Left lung (tissue), 10 donors: ENCODE data around the gene ZDHHC17. TPM values are rescaled to one million over a fixed set of nuclear protein-coding genes. Genes with fewer than 3 reads are reported as not detected.

Experiments used
- ATAC-seq: fragments of 200-7000 bp; cut with Tn5 transposase; one replicate; pipeline ENCODE4 v1.9.1; 2020; ENCODE audit warnings: moderate library complexity
- DNase-seq, 4 donors: peaks; one replicate each; pipeline ENCODE4 v3.0.0-alpha.2; 2013 to 2020
- H3K27ac ChIP-seq, 2 donors: fragments of 200-600 bp; sonication (generic) in 1 of 2; one replicate each; pipeline versions ENCODE4 v1.5.0 to v1.8.0; 2020 to 2021
- H3K27me3 ChIP-seq, 2 donors: fragments of 200-600 bp; sonication (generic) in 1 of 2; one replicate each; pipeline versions ENCODE4 v1.5.0 to v1.8.0; 2020 to 2021
- H3K36me3 ChIP-seq, 2 donors: fragments of 200-600 bp; sonication (generic) in 1 of 2; one replicate each; pipeline versions ENCODE4 v1.5.0 to v1.8.0; 2020 to 2021
- H3K4me1 ChIP-seq, 2 donors: fragments of 200-600 bp; one replicate each; pipeline ENCODE4 v1.8.0; 2021
- H3K4me3 ChIP-seq, 2 donors: fragments of 200-600 bp; sonication (generic) in 1 of 2; one replicate each; pipeline versions ENCODE4 v1.5.0 to v1.8.0; 2020 to 2021; ENCODE audit warnings: mild to moderate bottlenecking in 1 of 2
- H3K9me3 ChIP-seq, 2 donors: fragments of 200-600 bp; sonication (generic) in 1 of 2; one replicate each; pipeline versions ENCODE4 v1.5.0 to v1.8.0; 2020 to 2021
- intact Hi-C, 2 donors: fragments of 100-400 bp; cut with DNase I; formaldehyde crosslinking; loops; one replicate each; pipeline versions ENCODE4 v1.11.2 to v1.14.2; 2022
- polyA plus RNA-seq, 6 donors: library from polyadenylated mRNA; unstranded; fragments of 120-200 nt; gene quantifications; one replicate each; pipeline ENCODE4 v1.2.1, GENCODE V29; 2013; ENCODE audit not compliant: insufficient read length in 6 of 6
- total RNA-seq, 2 donors: library from RNA; stranded (reverse); fragmentation: NEBNext Ultra II Directional; extraction: Animal tissue kit (Norgen Biotek cat#: 25700); gene quantifications; one replicate each; pipeline ENCODE4 v1.2.1, GENCODE V29; 2021
- TF ChIP-seq, protein P1 (sequence below), 2 donors: fragments of 200-600 bp; sonication (generic) in 1 of 2; IDR thresholded peaks; one replicate each; pipeline versions ENCODE4 v1.5.0 to v1.8.0; 2021; ENCODE audit warnings: antibody characterized with exemption in 2 of 2
- donor health status: DM: no; HTN: yes; CAD: no.
- donor health status: DM: no; HTN: no; CAD: no.

Gene ZDHHC17
- total and polyA plus RNA-seq, 8 donors: 26.8 to 99.6 (median 77.6) TPM

DNA sequence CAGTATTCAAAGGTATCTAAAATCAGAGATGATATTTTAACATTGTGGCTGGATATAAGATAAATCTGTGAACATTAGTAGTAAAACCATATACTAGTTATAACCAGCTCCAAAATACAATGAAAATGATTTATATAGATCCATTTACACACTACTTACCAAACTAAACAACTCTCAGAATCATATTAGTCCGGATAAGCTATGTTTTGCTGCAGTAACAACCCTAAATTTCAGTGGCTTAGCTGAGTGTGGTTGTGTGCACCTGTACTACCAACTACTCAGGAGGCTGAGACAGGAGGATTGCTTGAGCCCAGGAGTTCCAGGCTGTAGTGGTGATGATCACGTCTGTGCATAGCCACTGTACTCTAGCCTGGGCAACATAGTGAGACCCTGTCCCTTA is 23.8 kb downstream of the ZDHHC17 start:
- DNase-seq (no peak), ATAC-seq (no peak)
- Histone ChIP-seq H3K9me3 (no peaks in the 10 kb centered on the region), H3K4me1 (peaks cover 0 to 2% of the 10 kb centered on the region in 2 donors), H3K4me3 (no peak overlapping the region), H3K27ac (no peak overlapping the region), H3K36me3 (no peaks in the 10 kb centered on the region), H3K27me3 (no peaks in the 10 kb centered on the region)
- TF ChIP-seq, protein P1, sequence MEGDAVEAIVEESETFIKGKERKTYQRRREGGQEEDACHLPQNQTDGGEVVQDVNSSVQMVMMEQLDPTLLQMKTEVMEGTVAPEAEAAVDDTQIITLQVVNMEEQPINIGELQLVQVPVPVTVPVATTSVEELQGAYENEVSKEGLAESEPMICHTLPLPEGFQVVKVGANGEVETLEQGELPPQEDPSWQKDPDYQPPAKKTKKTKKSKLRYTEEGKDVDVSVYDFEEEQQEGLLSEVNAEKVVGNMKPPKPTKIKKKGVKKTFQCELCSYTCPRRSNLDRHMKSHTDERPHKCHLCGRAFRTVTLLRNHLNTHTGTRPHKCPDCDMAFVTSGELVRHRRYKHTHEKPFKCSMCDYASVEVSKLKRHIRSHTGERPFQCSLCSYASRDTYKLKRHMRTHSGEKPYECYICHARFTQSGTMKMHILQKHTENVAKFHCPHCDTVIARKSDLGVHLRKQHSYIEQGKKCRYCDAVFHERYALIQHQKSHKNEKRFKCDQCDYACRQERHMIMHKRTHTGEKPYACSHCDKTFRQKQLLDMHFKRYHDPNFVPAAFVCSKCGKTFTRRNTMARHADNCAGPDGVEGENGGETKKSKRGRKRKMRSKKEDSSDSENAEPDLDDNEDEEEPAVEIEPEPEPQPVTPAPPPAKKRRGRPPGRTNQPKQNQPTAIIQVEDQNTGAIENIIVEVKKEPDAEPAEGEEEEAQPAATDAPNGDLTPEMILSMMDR (IDR thresholded peaks at IDR 0.05): no peak
- intact Hi-C loops: no loop called here

DNA sequence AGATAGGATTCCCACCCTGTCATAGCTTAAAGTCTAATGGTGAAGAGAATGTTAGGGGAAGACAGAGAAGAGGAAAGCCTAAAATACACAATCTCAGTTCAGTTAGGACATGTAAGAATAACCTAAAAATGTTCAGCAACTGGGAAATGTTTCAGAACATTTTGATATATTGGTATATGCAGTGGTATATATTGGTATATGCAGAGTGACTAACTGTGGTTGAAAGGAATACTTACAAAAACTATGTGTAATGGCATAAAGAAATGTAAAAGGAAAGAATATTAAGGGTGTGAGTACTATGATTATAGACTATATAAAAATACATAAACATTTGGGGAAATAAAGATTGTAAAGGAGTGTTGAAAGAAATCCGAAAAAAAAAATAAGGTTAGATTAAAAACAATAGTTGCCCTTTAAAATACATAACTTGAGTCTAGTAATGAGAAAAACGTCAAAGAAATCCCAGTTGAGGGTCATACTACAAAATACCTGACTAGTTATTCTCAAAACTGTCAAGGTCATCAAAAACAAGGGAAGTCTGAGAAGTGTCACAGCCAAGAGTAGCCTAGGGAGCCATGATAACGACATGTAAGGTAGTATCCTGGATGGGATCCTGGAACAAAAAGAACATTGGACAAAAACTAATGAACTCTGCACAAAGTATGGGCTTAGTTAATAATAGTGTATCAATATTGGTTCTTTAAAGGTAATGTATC is 25.6 kb downstream of the ZDHHC17 start:
- intact Hi-C loops: loop anchor here in 1 of 2 donors (5.0 kb wide), 1 partner anchor 172 kb away; no protein-coding TSS in a partner anchor
- TF ChIP-seq, protein P1 (IDR thresholded peaks at IDR 0.05): no peak
- Histone ChIP-seq H3K4me3 (no peak overlapping the region), H3K27me3 (no peaks in the 10 kb centered on the region), H3K9me3 (no peaks in the 10 kb centered on the region), H3K36me3 (no peaks in the 10 kb centered on the region), H3K4me1 (peaks cover 0 to 4% of the 10 kb centered on the region in 2 donors), H3K27ac (no peak overlapping the region)
- DNase-seq (no peak), ATAC-seq (no peak)

GRCh38 chr12:76790564-76791552 is 26.9 kb downstream of the ZDHHC17 start:
- no peaks in the 10 kb centered on the region for H3K27me3 ChIP-seq
- H3K4me1 ChIP-seq: peaks cover 0 to 4% of the 10 kb centered on the region in 2 donors
- H3K4me3 ChIP-seq: no peak overlapping the region
- DNase-seq (peak in 2 of 4 donors; percentile 16 to 23), ATAC-seq (peak; percentile 74)
- TF ChIP-seq, protein P1 (IDR thresholded peaks at IDR 0.05): peak; percentile 31 to 62
- intact Hi-C loops: loop anchor here in 1 of 2 donors (5.0 kb wide), 1 partner anchor 174 kb away; no protein-coding TSS in a partner anchor
- H3K36me3 ChIP-seq: no peaks in the 10 kb centered on the region
- H3K27ac ChIP-seq: no peak overlapping the region
- no peaks in the 10 kb centered on the region for H3K9me3 ChIP-seq

- no peak overlapping the region for H3K4me3 ChIP-seq
- ATAC-seq (no peak), DNase-seq (no peak)
- no peak overlapping the region for H3K27ac ChIP-seq
- peaks cover 0 to 4% of the 10 kb centered on the region in 2 donors for H3K4me1 ChIP-seq
- TF ChIP-seq, protein P1 (IDR thresholded peaks at IDR 0.05): no peak
- no peaks in the 10 kb centered on the region for H3K36me3 ChIP-seq
- intact Hi-C loops: loop anchor here in 1 of 2 donors (5.0 kb wide), 1 partner anchor 176 kb away; no protein-coding TSS in a partner anchor
- no peaks in the 10 kb centered on the region for H3K27me3 ChIP-seq
- H3K9me3 ChIP-seq: no peaks in the 10 kb centered on the region
These were observed 28.9 kb downstream of the ZDHHC17 start for GRCh38 chr12:76792828-76793227.
